GM12878 (cell line): ENCODE data around the gene NEMP2.

ENCODE experiments used
- EZH2 ChIP-seq: IDR thresholded peaks from 2 replicates; pipeline ENCODE4 v1.6.1; 2012; ENCODE audit warnings: low read depth, mild to moderate bottlenecking, control low read depth, inconsistent platforms, low read length, borderline replicate concordance; ENCODE audit not compliant: control insufficient read depth
- FOS ChIP-seq: IDR thresholded peaks from 3 replicates; pipeline ENCODE4 v1.6.1; 2011; ENCODE audit warnings: borderline replicate concordance; ENCODE audit not compliant: insufficient read length; ENCODE audit errors: extremely low read depth
- MXI1 ChIP-seq: fragments of 150-350 bp; IDR thresholded peaks from 2 replicates; pipeline ENCODE4 v1.6.1; 2011; ENCODE audit warnings: low read depth, mild to moderate bottlenecking, inconsistent platforms, low read length, improper control_type of control experiment
- POLR2A ChIP-seq: IDR thresholded peaks from 2 replicates; pipeline ENCODE4 v1.6.1; 2011; ENCODE audit warnings: low read depth, mild to moderate bottlenecking, low read length
- POLR2AphosphoS2 ChIP-seq: IDR thresholded peaks from 2 replicates; pipeline ENCODE4 v1.6.1; 2011; ENCODE audit warnings: low read depth, mild to moderate bottlenecking, low read length, improper control_type of control experiment, moderate library complexity
- POLR2AphosphoS5 ChIP-seq: IDR thresholded peaks from 2 replicates; pipeline ENCODE4 v1.6.1; 2011; ENCODE audit warnings: mild to moderate bottlenecking, low read length, inconsistent platforms
- RAD21 ChIP-seq: IDR thresholded peaks from 2 replicates; pipeline ENCODE4 v1.6.1; 2011; ENCODE audit warnings: mild to moderate bottlenecking, low read depth, low read length, moderate library complexity; ENCODE audit not compliant: insufficient read depth
- RBBP5 ChIP-seq: fragments of 200-600 bp; sonication (generic); conservative IDR thresholded peaks from 2 replicates; pipeline ENCODE4 v1.6.1; 2016
- TAF1 ChIP-seq: IDR thresholded peaks from 2 replicates; pipeline ENCODE4 v1.6.1; 2011; ENCODE audit warnings: mild to moderate bottlenecking, low read depth, low read length, borderline replicate concordance
- ZBED1 ChIP-seq: IDR thresholded peaks from 2 replicates; pipeline ENCODE4 v1.6.1; 2016; ENCODE audit warnings: borderline replicate concordance
- TF ChIP-seq, protein P1 (sequence below), 3 experiments: IDR thresholded peaks in 2 of 3; conservative IDR thresholded peaks in 1 of 3; 2 replicates each; pipeline ENCODE4 v1.5.1; 2011; ENCODE audit warnings: low read depth in 3 of 3, low read length in 3 of 3, mild to moderate bottlenecking in 3 of 3, control low read depth in 2 of 3, moderate library complexity in 2 of 3, inconsistent platforms in 1 of 3, mixed read lengths in 1 of 3; ENCODE audit not compliant: control insufficient read depth in 2 of 3, insufficient read depth in 1 of 3; ENCODE audit errors: extremely low read depth in 1 of 3
- TF ChIP-seq, protein P2 (sequence below): fragments of 450-650 bp; IDR thresholded peaks from 2 replicates; pipeline ENCODE4 v1.6.1; 2016; ENCODE audit warnings: mild to moderate bottlenecking
- TF ChIP-seq, protein P3 (sequence below): fragments of 450-650 bp; IDR thresholded peaks from 2 replicates; pipeline ENCODE4 v1.6.1; 2014; ENCODE audit warnings: mild to moderate bottlenecking
- TF ChIP-seq, protein P4 (sequence below): fragments of 450-650 bp; formaldehyde crosslinking; IDR thresholded peaks from 2 replicates; pipeline ENCODE4 v1.5.0; 2022; ENCODE audit warnings: mild to moderate bottlenecking, missing genetic modification characterization

DNA sequence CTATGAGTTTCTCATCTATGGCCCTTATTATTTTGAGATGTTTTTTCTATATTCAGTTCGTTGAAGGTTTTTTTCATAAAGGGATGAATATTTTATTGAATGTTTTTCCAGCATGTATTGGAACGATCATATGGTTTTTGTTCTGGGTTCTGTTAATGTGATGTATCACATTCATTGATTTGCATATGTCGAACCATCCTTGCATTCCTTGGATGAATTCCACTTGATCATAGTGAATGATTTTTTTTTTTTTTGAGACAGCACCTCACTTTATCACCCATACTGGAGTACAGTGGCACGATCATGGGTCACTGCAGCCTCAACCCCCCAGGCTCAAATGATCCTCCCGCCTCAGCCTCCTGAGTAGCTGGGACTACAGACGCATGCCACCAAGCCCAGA lies 5.5 kb upstream of the NEMP2 start:
- TF ChIP-seq TAF1, result no peak
- TF ChIP-seq, protein P1, sequence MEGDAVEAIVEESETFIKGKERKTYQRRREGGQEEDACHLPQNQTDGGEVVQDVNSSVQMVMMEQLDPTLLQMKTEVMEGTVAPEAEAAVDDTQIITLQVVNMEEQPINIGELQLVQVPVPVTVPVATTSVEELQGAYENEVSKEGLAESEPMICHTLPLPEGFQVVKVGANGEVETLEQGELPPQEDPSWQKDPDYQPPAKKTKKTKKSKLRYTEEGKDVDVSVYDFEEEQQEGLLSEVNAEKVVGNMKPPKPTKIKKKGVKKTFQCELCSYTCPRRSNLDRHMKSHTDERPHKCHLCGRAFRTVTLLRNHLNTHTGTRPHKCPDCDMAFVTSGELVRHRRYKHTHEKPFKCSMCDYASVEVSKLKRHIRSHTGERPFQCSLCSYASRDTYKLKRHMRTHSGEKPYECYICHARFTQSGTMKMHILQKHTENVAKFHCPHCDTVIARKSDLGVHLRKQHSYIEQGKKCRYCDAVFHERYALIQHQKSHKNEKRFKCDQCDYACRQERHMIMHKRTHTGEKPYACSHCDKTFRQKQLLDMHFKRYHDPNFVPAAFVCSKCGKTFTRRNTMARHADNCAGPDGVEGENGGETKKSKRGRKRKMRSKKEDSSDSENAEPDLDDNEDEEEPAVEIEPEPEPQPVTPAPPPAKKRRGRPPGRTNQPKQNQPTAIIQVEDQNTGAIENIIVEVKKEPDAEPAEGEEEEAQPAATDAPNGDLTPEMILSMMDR (IDR thresholded peaks at IDR 0.05 in 2 of 3, conservative IDR thresholded peaks at IDR 0.05 in 1 of 3; ENCODE audit: control insufficient read depth in 2 of 3, extremely low read depth in 1 of 3, insufficient read depth in 1 of 3, low read depth in 3 of 3, low read length in 3 of 3), result no peak
- no peak for TF ChIP-seq FOS
- TF ChIP-seq POLR2AphosphoS2, result no peak
- TF ChIP-seq, protein P2, sequence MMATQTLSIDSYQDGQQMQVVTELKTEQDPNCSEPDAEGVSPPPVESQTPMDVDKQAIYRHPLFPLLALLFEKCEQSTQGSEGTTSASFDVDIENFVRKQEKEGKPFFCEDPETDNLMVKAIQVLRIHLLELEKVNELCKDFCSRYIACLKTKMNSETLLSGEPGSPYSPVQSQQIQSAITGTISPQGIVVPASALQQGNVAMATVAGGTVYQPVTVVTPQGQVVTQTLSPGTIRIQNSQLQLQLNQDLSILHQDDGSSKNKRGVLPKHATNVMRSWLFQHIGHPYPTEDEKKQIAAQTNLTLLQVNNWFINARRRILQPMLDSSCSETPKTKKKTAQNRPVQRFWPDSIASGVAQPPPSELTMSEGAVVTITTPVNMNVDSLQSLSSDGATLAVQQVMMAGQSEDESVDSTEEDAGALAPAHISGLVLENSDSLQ, result no peak
- no peak for TF ChIP-seq POLR2A
- no peak for TF ChIP-seq EZH2
- no peak for TF ChIP-seq RAD21
- no peak for TF ChIP-seq POLR2AphosphoS5
- TF ChIP-seq RBBP5, result no peak
- TF ChIP-seq, protein P3, sequence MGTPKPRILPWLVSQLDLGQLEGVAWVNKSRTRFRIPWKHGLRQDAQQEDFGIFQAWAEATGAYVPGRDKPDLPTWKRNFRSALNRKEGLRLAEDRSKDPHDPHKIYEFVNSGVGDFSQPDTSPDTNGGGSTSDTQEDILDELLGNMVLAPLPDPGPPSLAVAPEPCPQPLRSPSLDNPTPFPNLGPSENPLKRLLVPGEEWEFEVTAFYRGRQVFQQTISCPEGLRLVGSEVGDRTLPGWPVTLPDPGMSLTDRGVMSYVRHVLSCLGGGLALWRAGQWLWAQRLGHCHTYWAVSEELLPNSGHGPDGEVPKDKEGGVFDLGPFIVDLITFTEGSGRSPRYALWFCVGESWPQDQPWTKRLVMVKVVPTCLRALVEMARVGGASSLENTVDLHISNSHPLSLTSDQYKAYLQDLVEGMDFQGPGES, result no peak
- TF ChIP-seq, protein P4, sequence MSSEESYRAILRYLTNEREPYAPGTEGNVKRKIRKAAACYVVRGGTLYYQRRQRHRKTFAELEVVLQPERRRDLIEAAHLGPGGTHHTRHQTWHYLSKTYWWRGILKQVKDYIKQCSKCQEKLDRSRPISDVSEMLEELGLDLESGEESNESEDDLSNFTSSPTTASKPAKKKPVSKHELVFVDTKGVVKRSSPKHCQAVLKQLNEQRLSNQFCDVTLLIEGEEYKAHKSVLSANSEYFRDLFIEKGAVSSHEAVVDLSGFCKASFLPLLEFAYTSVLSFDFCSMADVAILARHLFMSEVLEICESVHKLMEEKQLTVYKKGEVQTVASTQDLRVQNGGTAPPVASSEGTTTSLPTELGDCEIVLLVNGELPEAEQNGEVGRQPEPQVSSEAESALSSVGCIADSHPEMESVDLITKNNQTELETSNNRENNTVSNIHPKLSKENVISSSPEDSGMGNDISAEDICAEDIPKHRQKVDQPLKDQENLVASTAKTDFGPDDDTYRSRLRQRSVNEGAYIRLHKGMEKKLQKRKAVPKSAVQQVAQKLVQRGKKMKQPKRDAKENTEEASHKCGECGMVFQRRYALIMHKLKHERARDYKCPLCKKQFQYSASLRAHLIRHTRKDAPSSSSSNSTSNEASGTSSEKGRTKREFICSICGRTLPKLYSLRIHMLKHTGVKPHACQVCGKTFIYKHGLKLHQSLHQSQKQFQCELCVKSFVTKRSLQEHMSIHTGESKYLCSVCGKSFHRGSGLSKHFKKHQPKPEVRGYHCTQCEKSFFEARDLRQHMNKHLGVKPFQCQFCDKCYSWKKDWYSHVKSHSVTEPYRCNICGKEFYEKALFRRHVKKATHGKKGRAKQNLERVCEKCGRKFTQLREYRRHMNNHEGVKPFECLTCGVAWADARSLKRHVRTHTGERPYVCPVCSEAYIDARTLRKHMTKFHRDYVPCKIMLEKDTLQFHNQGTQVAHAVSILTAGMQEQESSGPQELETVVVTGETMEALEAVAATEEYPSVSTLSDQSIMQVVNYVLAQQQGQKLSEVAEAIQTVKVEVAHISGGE, result no peak
- TF ChIP-seq ZBED1, result no peak
- no peak for TF ChIP-seq MXI1
